ENCODE results near the gene CEMIP. TPM values are rescaled to one million over a fixed set of nuclear protein-coding genes. Genes with fewer than 3 reads are reported as not detected.
"Not testable (repeated sequence)": the region's sequence is repeated elsewhere in the genome, so short reads cannot be mapped to it uniquely, and the experiment has no call there.

Gene CEMIP
- total RNA-seq, 6 donors from 2014 or later: 0.59 to 38.8 (median 5.7) TPM

GRCh38 chr15:80950291-80951078 is 171.3 kb downstream of the CEMIP start:
- Histone ChIP-seq H3K9me3 (no peaks in the 10 kb centered on the region), H3K27ac (no peak overlapping the region), H3K4me1 (no peaks in the 10 kb centered on the region), H3K4me3 (no peak overlapping the region), H3K27me3 (no peaks in the 10 kb centered on the region), H3K36me3 (peaks cover 6 to 75% (median 61%) of the 10 kb centered on the region in 4 donors)
- 90 to 91% methylated on average over 6 to 8 of the region's 8 CpGs for WGBS, 2 donors
- no peak for TF ChIP-seq POLR2AphosphoS5 (IDR thresholded peaks at IDR 0.05)
- no peak for TF ChIP-seq POLR2A (IDR thresholded peaks at IDR 0.05)
- no peak for TF ChIP-seq EP300 (IDR thresholded peaks at IDR 0.05)
- no peak for TF ChIP-seq CTCF (IDR thresholded peaks at IDR 0.05)
- DNase-seq (no peak), ATAC-seq (ENCODE audit: low FRiP score in 2 of 2) (no peak)

DNA sequence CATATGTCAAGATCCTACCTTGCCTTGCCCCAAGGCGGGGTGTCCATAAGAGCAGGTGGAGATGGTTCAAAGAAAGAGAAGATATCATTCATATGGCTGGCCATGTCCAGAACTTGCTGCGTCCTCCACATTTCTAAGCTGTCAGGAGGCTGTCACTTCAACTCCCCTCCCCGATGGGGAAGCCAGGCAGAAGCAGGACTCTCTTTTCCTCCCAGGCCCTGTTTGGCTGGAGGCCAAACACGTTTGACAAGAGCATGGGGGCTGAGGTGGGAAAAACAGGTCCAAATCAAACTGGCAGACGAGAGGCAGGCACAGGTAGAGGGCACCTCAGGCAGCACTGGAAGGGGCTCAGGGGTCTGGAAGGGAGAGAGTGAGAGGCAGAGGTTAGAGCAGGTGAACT is 172.8 kb downstream of the CEMIP start:
- TF ChIP-seq CTCF (IDR thresholded peaks at IDR 0.05) (no peak), EP300 (IDR thresholded peaks at IDR 0.05) (no peak), POLR2A (IDR thresholded peaks at IDR 0.05) (no peak), POLR2AphosphoS5 (IDR thresholded peaks at IDR 0.05) (no peak)
- peak in 1 of 2 donors; percentile 10 for DNase-seq
- peaks cover 6 to 65% (median 46%) of the 10 kb centered on the region in 4 donors for H3K36me3 ChIP-seq

GRCh38 chr15:80953001-80953952 is 174.1 kb downstream of the CEMIP start:
- Histone ChIP-seq H3K36me3 (peaks cover 6 to 53% (median 33%) of the 10 kb centered on the region in 4 donors), H3K9me3 (no peaks in the 10 kb centered on the region), H3K27me3 (no peaks in the 10 kb centered on the region), H3K27ac (no peak overlapping the region), H3K4me1 (peaks cover 0 to 7% (median 0%) of the 10 kb centered on the region in 4 donors), H3K4me3 (no peak overlapping the region)
- ATAC-seq (ENCODE audit: low FRiP score in 2 of 2) (no peak), DNase-seq (no peak)
- WGBS, 2 donors: 94 to 95% methylated on average over 12 of the region's 12 CpGs
- TF ChIP-seq CTCF (IDR thresholded peaks at IDR 0.05): no peak
- no peak for TF ChIP-seq EP300 (IDR thresholded peaks at IDR 0.05)
- TF ChIP-seq POLR2A (IDR thresholded peaks at IDR 0.05): no peak
- no peak for TF ChIP-seq POLR2AphosphoS5 (IDR thresholded peaks at IDR 0.05)

More for the DNA sequence above, 172.8 kb downstream of the CEMIP start:
- Histone ChIP-seq H3K9me3 (no peaks in the 10 kb centered on the region), H3K27ac (no peak overlapping the region), H3K4me1 (peaks cover 0 to 7% (median 0%) of the 10 kb centered on the region in 4 donors), H3K4me3 (no peak overlapping the region), H3K27me3 (no peaks in the 10 kb centered on the region)
- 68 to 71% methylated on average over 5 of the region's 5 CpGs for WGBS, 2 donors
- ATAC-seq (ENCODE audit: low FRiP score in 2 of 2): no peak

GRCh38 chr15:80953953-80954778 is 175.0 kb downstream of the CEMIP start:
- DNase-seq (no peak), ATAC-seq (ENCODE audit: low FRiP score in 2 of 2) (no peak)
- H3K36me3 ChIP-seq: peaks cover 6 to 52% (median 26%) of the 10 kb centered on the region in 4 donors
- no peak overlapping the region for H3K27ac ChIP-seq
- TF ChIP-seq CTCF (IDR thresholded peaks at IDR 0.05) (no peak), POLR2AphosphoS5 (IDR thresholded peaks at IDR 0.05) (no peak), POLR2A (IDR thresholded peaks at IDR 0.05) (no peak), EP300 (IDR thresholded peaks at IDR 0.05) (no peak)
- H3K4me3 ChIP-seq: no peak overlapping the region
- no peaks in the 10 kb centered on the region for H3K27me3 ChIP-seq
- WGBS, 2 donors: 93 to 98% methylated on average over 9 of the region's 9 CpGs
- H3K4me1 ChIP-seq: peaks cover 0 to 7% (median 0%) of the 10 kb centered on the region in 4 donors
- no peaks in the 10 kb centered on the region for H3K9me3 ChIP-seq

DNA sequence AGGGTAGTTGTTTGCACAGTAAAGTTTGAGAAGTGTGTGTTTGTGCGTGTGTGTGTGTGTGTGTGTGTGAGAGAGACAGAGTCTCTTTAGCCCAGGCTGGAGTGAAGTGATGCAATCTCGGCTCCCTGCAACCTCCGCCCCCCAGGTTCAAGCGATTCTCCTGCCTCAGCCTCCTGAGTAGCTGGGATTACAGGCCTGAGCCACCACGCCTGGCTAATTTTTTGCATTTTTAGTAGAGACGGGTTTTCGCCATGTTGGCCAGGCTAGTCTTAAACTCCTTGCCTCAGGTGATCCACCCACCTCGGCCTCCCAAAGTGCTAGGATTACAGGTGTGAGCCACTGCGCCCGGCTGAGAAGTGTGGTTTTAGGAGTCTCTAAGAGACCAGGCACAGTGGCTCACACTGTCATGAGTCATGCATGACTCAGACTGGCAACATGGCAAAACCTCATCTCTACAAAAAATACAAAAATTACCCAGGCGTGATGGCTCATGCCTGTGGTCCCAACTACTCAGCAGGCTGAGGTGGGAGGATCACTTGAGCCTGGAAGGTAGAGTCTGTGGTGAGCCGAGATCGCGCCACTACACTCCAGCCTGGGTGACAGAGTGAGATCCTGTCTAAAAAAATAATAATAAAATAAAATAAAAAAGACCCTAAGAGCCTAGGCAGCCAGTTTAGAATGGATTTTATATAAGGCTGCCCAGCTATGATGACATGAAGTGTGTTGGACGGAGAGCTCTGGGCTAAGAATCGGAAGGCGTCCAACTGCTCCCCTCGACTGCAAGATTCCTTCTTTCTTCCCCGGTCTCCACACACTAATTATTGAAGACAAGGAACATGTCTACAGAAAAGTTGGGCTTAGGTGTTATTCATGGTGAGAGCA is 176.6 kb downstream of the CEMIP start:
- not testable (repeated sequence) for H3K4me3 ChIP-seq, H3K27me3 ChIP-seq, H3K27ac ChIP-seq, DNase-seq, H3K4me1 ChIP-seq, H3K9me3 ChIP-seq
- ATAC-seq (ENCODE audit: low FRiP score in 2 of 2): peak in 1 of 2 donors; percentile 50
- peaks cover 5 to 44% (median 12%) of the 10 kb centered on the region in 4 donors for H3K36me3 ChIP-seq
- WGBS, 2 donors: 86 to 88% methylated on average over 19 of the region's 19 CpGs
